K562 (cell line): ENCODE results near the gene EPB41L4A. TPM values are rescaled to one million over a fixed set of nuclear protein-coding genes. Genes with fewer than 3 reads are reported as not detected.

ENCODE experiments used
- ATAC-seq: fragments of 200-7000 bp; cut with Tn5 transposase; 3 replicates; pipeline ENCODE4 v1.9.1; 2020; ENCODE audit warnings: moderate library complexity
- BruUV-seq: library from RNA; stranded (reverse); fragments of 400-500 nt; replicated peaks from 2 replicates; lab custom pipeline; 2021; lab: Mats Ljungman, UMichigan
- CTCF ChIA-PET: fragments of 300-600 bp; formaldehyde crosslinking; extraction: SDS; loops from one replicate; lab custom pipeline; 2021; ENCODE audit warnings: low intra/inter-chr PET ratio; lab: Yijun Ruan, JAX
- POLR2A ChIA-PET: fragments of 300-600, 350-650 bp; sonication (Branson Sonifier 250); formaldehyde crosslinking; extraction: SDS; loops from one replicate; lab custom pipeline; 2021; ENCODE audit warnings: antibody characterized with exemption, inconsistent platforms; lab: Yijun Ruan, JAX
- DNase-seq, 4 experiments: peaks; one replicate each; pipeline versions ENCODE4 v3.0.0 to v3.0.0-alpha.2; 2011 to 2018; ENCODE audit warnings: low spot score in 3 of 4, mixed read lengths in 3 of 4; ENCODE audit errors: extremely low read depth in 1 of 4
- FAIRE-seq: peaks from 2 replicates; lab custom pipeline; 2011; peaks lifted over from hg19 to GRCh38; lab: Jason Lieb, UNC
- H2AFZ ChIP-seq: 2 replicates; pipeline ENCODE4 v1.6.0; 2011; ENCODE audit warnings: low read depth, low read length, control low read depth, inconsistent platforms
- H3K27ac ChIP-seq: fragments of 200-600 bp; 3 replicates; pipeline ENCODE4 v1.8.0; 2011; ENCODE audit warnings: low read depth, mild to moderate bottlenecking, control low read depth, inconsistent platforms, low read length, moderate library complexity, mixed read lengths; ENCODE audit errors: extremely low read depth
- H3K27me3 ChIP-seq, 2 experiments: fragments of 300-600 bp in 1 of 2; 2 replicates in 1 of 2; 3 replicates in 1 of 2; pipeline versions ENCODE4 v1.6.0 to v1.8.0; 2011; ENCODE audit warnings: inconsistent platforms in 2 of 2, low read length in 2 of 2, mild to moderate bottlenecking in 1 of 2, mixed read lengths in 1 of 2, moderate library complexity in 1 of 2; ENCODE audit not compliant: control insufficient read depth in 2 of 2, insufficient read depth in 2 of 2
- H3K36me3 ChIP-seq: fragments of 300-600 bp; 3 replicates; pipeline ENCODE4 v1.8.0; 2011; ENCODE audit warnings: mild to moderate bottlenecking, low read length, inconsistent platforms; ENCODE audit not compliant: control insufficient read depth, insufficient read depth
- H3K4me1 ChIP-seq, 2 experiments: fragments of 200-600 bp in 1 of 2; replicated peaks in 1 of 2; 2 replicates in 1 of 2; 3 replicates in 1 of 2; pipeline versions ENCODE4 v1.5.1 to v1.8.0; 2011; ENCODE audit warnings: inconsistent platforms in 2 of 2, low read length in 2 of 2, mild to moderate bottlenecking in 1 of 2, mixed read lengths in 1 of 2, moderate library complexity in 1 of 2; ENCODE audit not compliant: control insufficient read depth in 2 of 2, insufficient read depth in 2 of 2
- H3K4me2 ChIP-seq: 2 replicates; pipeline ENCODE4 v1.6.1; 2011; ENCODE audit warnings: low read length, control low read depth, inconsistent platforms, mixed read lengths; ENCODE audit not compliant: insufficient read depth
- H3K4me3 ChIP-seq: fragments of 200-600 bp; sonication (generic), shearing (Covaris generic); 2 replicates; pipeline ENCODE4 v1.5.1; 2016; ENCODE audit warnings: control low read depth, inconsistent platforms
- H3K79me2 ChIP-seq: fragments of 200-600 bp; 3 replicates; pipeline ENCODE4 v1.8.0; 2011; ENCODE audit warnings: low read length, inconsistent platforms; ENCODE audit not compliant: control insufficient read depth, insufficient read depth
- H3K9ac ChIP-seq, 2 experiments: 2 replicates each; pipeline versions ENCODE4 v1.6.0 to v1.6.1; 2011; ENCODE audit warnings: low read depth in 2 of 2, low read length in 2 of 2, control low read depth in 1 of 2, inconsistent platforms in 1 of 2, mild to moderate bottlenecking in 1 of 2, mixed read lengths in 1 of 2; ENCODE audit not compliant: insufficient read depth in 1 of 2
- H3K9me1 ChIP-seq: one replicate; pipeline ENCODE4 v1.6.0; 2011; ENCODE audit warnings: inconsistent platforms, mild to moderate bottlenecking, low read length, moderate library complexity; ENCODE audit not compliant: control insufficient read depth, insufficient read depth
- H3K9me3 ChIP-seq: replicated peaks from 2 replicates; pipeline ENCODE4 v1.5.1; 2011; ENCODE audit warnings: low read depth, low read length, inconsistent platforms; ENCODE audit not compliant: control insufficient read depth, insufficient read depth
- H4K20me1 ChIP-seq: replicated peaks from 2 replicates; pipeline ENCODE4 v1.6.1; 2011; ENCODE audit warnings: low read length, inconsistent platforms, mixed read lengths; ENCODE audit not compliant: control insufficient read depth, insufficient read depth
- ATF4 ChIP-seq: fragments of 450-650 bp; formaldehyde crosslinking; IDR thresholded peaks from 2 replicates; pipeline ENCODE4 v1.4.0; 2022; ENCODE audit warnings: mild to moderate bottlenecking, moderate library complexity
- BRCA1 ChIP-seq, 2 experiments: fragments of 450-650 bp in 1 of 2; sonication (generic) in 1 of 2; formaldehyde crosslinking in 1 of 2; IDR thresholded peaks; 2 replicates each; pipeline versions ENCODE4 v1.5.0 to v1.6.1; 2017 to 2020; ENCODE audit warnings: mild to moderate bottlenecking in 1 of 2, missing genetic modification reagents in 1 of 2
- CBX8 ChIP-seq: fragments of 200-600 bp; sonication (generic); IDR thresholded peaks from 2 replicates; pipeline ENCODE4 v1.6.1; 2012; ENCODE audit warnings: borderline replicate concordance, mixed run types, low read depth, mild to moderate bottlenecking, moderate library complexity, mixed read lengths, low read length, control low read depth, inconsistent platforms; ENCODE audit not compliant: poor library complexity, severe bottlenecking; ENCODE audit errors: extremely low read depth
- CXXC5 ChIP-seq: fragments of 250-450 bp; sonication (Bioruptor Pico); IDR thresholded peaks from 2 replicates; pipeline ENCODE4 v1.8.0; 2022; ENCODE audit warnings: inconsistent platforms, mild to moderate bottlenecking, moderate library complexity
- NR0B1 ChIP-seq: fragments of 450-650 bp; IDR thresholded peaks from one replicate; pipeline ENCODE4 v1.6.1; 2018; ENCODE audit warnings: mild to moderate bottlenecking, moderate library complexity; ENCODE audit not compliant: partially characterized antibody
- ZNF695 ChIP-seq: fragments of 450-650 bp; formaldehyde crosslinking; IDR thresholded peaks from 2 replicates; pipeline ENCODE4 v1.4.0; 2020; ENCODE audit warnings: mild to moderate bottlenecking, moderate library complexity
- ZNF75A ChIP-seq: fragments of 450-650 bp; formaldehyde crosslinking; IDR thresholded peaks from 2 replicates; pipeline ENCODE4 v1.4.0; 2020; ENCODE audit warnings: mild to moderate bottlenecking
- WGBS: fragments of 100-300 bp; shearing (Covaris generic); methylation state at CpG from one replicate; pipeline ENCODE4 v1.1.6; 2016; ENCODE audit warnings: low coverage, mixed read lengths; ENCODE audit not compliant: insufficient coverage; ENCODE audit errors: missing lambda C conversion rate; 5-methylcytosine and 5-hydroxymethylcytosine counted together
- in situ Hi-C: fragments of 300-500 bp; cut with MboI; formaldehyde crosslinking; loops from 4 replicates; pipeline ENCODE4 v1.15.0; 2018; ENCODE audit warnings: inconsistent platforms, mixed read lengths
- intact Hi-C: fragments of 100-400 bp; cut with micrococcal nuclease; formaldehyde crosslinking; loops from 2 replicates; pipeline ENCODE4 v1.14.2; 2022
- polyA plus RNA-seq, 8 experiments: library from polyadenylated mRNA; depleted of rRNA in 4 of 8; stranded (reverse) in 5 of 8; unstranded in 3 of 8; fragments of >200 nt; fragmentation: Nextera tagmentation in 2 of 8; fragmentation: Illumina TruSeq in 1 of 8; extraction: Ambion mirVana in 2 of 8; extraction: Trizol in 1 of 8; gene quantifications; 2 replicates each; pipeline versions ENCODE4 v1.2.1 to v1.2.3, GENCODE V29; 2011 to 2014; ENCODE audit warnings: inconsistent platforms in 1 of 8, missing spikeins in 1 of 8
- total RNA-seq, 7 experiments: library from RNA; depleted of rRNA in 6 of 7; stranded (reverse); fragments of >200 nt in 6 of 7; fragmentation: Illumina TruSeq in 2 of 7; extraction: Trizol in 2 of 7; gene quantifications; 2 replicates each; pipeline versions ENCODE4 v1.2.1 to v1.2.3, GENCODE V29; 2011 to 2021; ENCODE audit warnings: low replicate concordance in 1 of 7

The EPB41L4A gene
- total and polyA plus RNA-seq, 9 of the 15 experiments (the other 6 are each of a cell fraction or from before 2014, with no cell fraction given): 0.04 to 0.35 (median 0.12) TPM; not detected in 3

GRCh38 chr5:112390327-112390726 is 28.8 kb downstream of the EPB41L4A start:
- CTCF ChIA-PET: no interaction called here
- ATAC-seq: no peak
- no peak for DNase-seq
- Histone ChIP-seq H3K79me2 (no peaks in the 10 kb centered on the region), H3K27me3 (peaks cover 0 to 10% of the 10 kb centered on the region in 2 experiments; a peak in 3 of 5 replicates), H3K27ac (no peak overlapping the region), H3K9me1 (no peaks in the 10 kb centered on the region), H2AFZ (no peak overlapping the region), H3K9ac (no peak overlapping the region), H4K20me1 (no peaks in the 10 kb centered on the region), H3K9me3 (no peaks in the 10 kb centered on the region), H3K4me1 (no peaks in the 10 kb centered on the region), H3K4me3 (no peak overlapping the region), H3K4me2 (no peak overlapping the region), H3K36me3 (no peaks in the 10 kb centered on the region)
- no TSS peak for BruUV-seq
- POLR2A ChIA-PET: no interaction called here
- WGBS: 3% methylated on average over 8 of the region's 8 CpGs
- in situ Hi-C loops (no loop called here), intact Hi-C loops (no loop called here)
- TF ChIP-seq CBX8: no peak
- no peak for FAIRE-seq

GRCh38 chr5:112388739-112389138 is 30.3 kb downstream of the EPB41L4A start:
- no peaks in the 10 kb centered on the region for H4K20me1 ChIP-seq
- H2AFZ ChIP-seq: no peak overlapping the region
- H3K27me3 ChIP-seq: peaks cover 0 to 15% of the 10 kb centered on the region in 2 experiments; a peak in 3 of 5 replicates
- no peaks in the 10 kb centered on the region for H3K4me1 ChIP-seq
- no peak overlapping the region for H3K4me2 ChIP-seq
- intact Hi-C loops (no loop called here), in situ Hi-C loops (no loop called here)
- no peaks in the 10 kb centered on the region for H3K79me2 ChIP-seq
- POLR2A ChIA-PET: no interaction called here
- no peak for FAIRE-seq
- H3K9ac ChIP-seq: no peak overlapping the region
- no peak overlapping the region for H3K4me3 ChIP-seq
- H3K9me3 ChIP-seq: no peaks in the 10 kb centered on the region
- no peak overlapping the region for H3K27ac ChIP-seq
- no peak for ATAC-seq
- CTCF ChIA-PET: no interaction called here
- TF ChIP-seq BRCA1 (IDR thresholded peaks at IDR 0.05) (no peak), BRCA1 (CRISPR knock-in tag; IDR thresholded peaks at IDR 0.05) (no peak), NR0B1 (no peak), ZNF695 (no peak), ATF4 (CRISPR knock-in tag) (no peak), ZNF75A (CRISPR knock-in tag) (no peak), CXXC5 (CRISPR knock-in tag) (no peak)
- no peak for DNase-seq
- no peaks in the 10 kb centered on the region for H3K9me1 ChIP-seq
- BruUV-seq: no TSS peak
- 0% methylated on average over 3 of the region's 3 CpGs for WGBS
- H3K36me3 ChIP-seq: no peaks in the 10 kb centered on the region
